Parathyroid adenoma (tissue), 2 donors: Measurements from ENCODE around the gene SLC66A1.
"Not testable (repeated sequence)": the region's sequence is repeated elsewhere in the genome, so short reads cannot be mapped to it uniquely, and the experiment has no call there.

Source experiments
- H2AFZ ChIP-seq: fragments of 300-600 bp; sonication (generic); one replicate; pipeline ENCODE4 v1.7.0; 2017; ENCODE audit warnings: antibody characterized with exemption, mild to moderate bottlenecking
- H3K27ac ChIP-seq: fragments of 300-600 bp; sonication (generic); one replicate; pipeline ENCODE4 v1.7.0; 2017
- H3K27me3 ChIP-seq: fragments of 300-600 bp; sonication (generic); one replicate; pipeline ENCODE4 v1.7.0; 2017; ENCODE audit warnings: low read length; ENCODE audit not compliant: control insufficient read depth, insufficient read depth
- H3K36me3 ChIP-seq: fragments of 300-600 bp; sonication (generic); one replicate; pipeline ENCODE4 v1.7.0; 2017; ENCODE audit warnings: low read length; ENCODE audit not compliant: control insufficient read depth, insufficient read depth
- H3K4me1 ChIP-seq: fragments of 300-600 bp; sonication (generic); one replicate; pipeline ENCODE4 v1.7.0; 2017; ENCODE audit warnings: control low read depth
- H3K4me2 ChIP-seq: fragments of 300-600 bp; sonication (generic); one replicate; pipeline ENCODE4 v1.7.0; 2017; ENCODE audit warnings: low read length
- H3K4me3 ChIP-seq: fragments of 300-600 bp; sonication (generic); one replicate; pipeline ENCODE4 v1.7.0; 2017; ENCODE audit warnings: low read depth, low read length
- H3K79me2 ChIP-seq: fragments of 300-600 bp; sonication (generic); one replicate; pipeline ENCODE4 v1.7.0; 2017; ENCODE audit warnings: control low read depth
- H3K9ac ChIP-seq: fragments of 300-600 bp; sonication (generic); one replicate; pipeline ENCODE4 v1.7.0; 2017; ENCODE audit warnings: mild to moderate bottlenecking
- H3K9me3 ChIP-seq: fragments of 300-600 bp; sonication (generic); one replicate; pipeline ENCODE4 v1.7.0; 2017; ENCODE audit warnings: low read length; ENCODE audit not compliant: control insufficient read depth
- CTCF ChIP-seq: fragments of 300-600 bp; sonication (generic); IDR thresholded peaks from one replicate; pipeline ENCODE4 v1.7.0; 2017; ENCODE audit warnings: antibody characterized with exemption, mild to moderate bottlenecking
- donor health status: primary hyperparathyroidism.

Gene SLC66A1

GRCh38 chr1:19294638-19295037 is 17.5 kb upstream of the SLC66A1 start:
- Histone ChIP-seq H3K4me2 (no peak overlapping the region), H3K79me2 (no peaks in the 10 kb centered on the region), H3K4me3 (no peak overlapping the region), H3K36me3 (no peaks in the 10 kb centered on the region), H3K4me1 (no peaks in the 10 kb centered on the region), H3K9ac (no peak overlapping the region), H3K27me3 (no peaks in the 10 kb centered on the region), H3K9me3 (no peaks in the 10 kb centered on the region), H3K27ac (no peak overlapping the region), H2AFZ (no peak overlapping the region)
- no peak for TF ChIP-seq CTCF

GRCh38 chr1:19300211-19300610 is 11.9 kb upstream of the SLC66A1 start:
- TF ChIP-seq CTCF = no peak
- no peaks in the 10 kb centered on the region for H3K4me1 ChIP-seq
- no peaks in the 10 kb centered on the region for H3K36me3 ChIP-seq
- no peak overlapping the region for H2AFZ ChIP-seq
- no peak overlapping the region for H3K9ac ChIP-seq
- H3K4me3 ChIP-seq = no peak overlapping the region
- no peak overlapping the region for H3K4me2 ChIP-seq
- H3K27ac ChIP-seq = no peak overlapping the region
- H3K79me2 ChIP-seq = no peaks in the 10 kb centered on the region
- no peaks in the 10 kb centered on the region for H3K9me3 ChIP-seq
- H3K27me3 ChIP-seq = no peaks in the 10 kb centered on the region

GRCh38 chr1:19304081-19304480 is 8.0 kb upstream of the SLC66A1 start:
- H3K36me3 ChIP-seq, H3K27ac ChIP-seq, H3K9me3 ChIP-seq, H2AFZ ChIP-seq, H3K79me2 ChIP-seq, H3K27me3 ChIP-seq, H3K9ac ChIP-seq, H3K4me3 ChIP-seq, H3K4me2 ChIP-seq, H3K4me1 ChIP-seq: not testable (repeated sequence)

GRCh38 chr1:19305880-19306279 is 6.2 kb upstream of the SLC66A1 start:
- Histone ChIP-seq H3K79me2 (no peaks in the 10 kb centered on the region), H3K4me1 (no peaks in the 10 kb centered on the region), H2AFZ (no peak overlapping the region), H3K36me3 (no peaks in the 10 kb centered on the region), H3K9ac (no peak overlapping the region), H3K27ac (no peak overlapping the region), H3K27me3 (no peaks in the 10 kb centered on the region), H3K4me3 (no peak overlapping the region), H3K4me2 (no peak overlapping the region), H3K9me3 (no peaks in the 10 kb centered on the region)
- no peak for TF ChIP-seq CTCF

GRCh38 chr1:19306941-19307340 is 5.2 kb upstream of the SLC66A1 start:
- no peak overlapping the region for H3K9ac ChIP-seq

More at GRCh38 chr1:19306941-19307340, 5.2 kb upstream of the SLC66A1 start:
- H3K36me3 ChIP-seq = no peaks in the 10 kb centered on the region
- no peak overlapping the region for H2AFZ ChIP-seq
- no peak overlapping the region for H3K4me3 ChIP-seq
- H3K27me3 ChIP-seq = no peaks in the 10 kb centered on the region
- no peak for TF ChIP-seq CTCF
- no peak overlapping the region for H3K27ac ChIP-seq
- no peaks in the 10 kb centered on the region for H3K9me3 ChIP-seq
- H3K4me1 ChIP-seq = no peaks in the 10 kb centered on the region
- no peaks in the 10 kb centered on the region for H3K79me2 ChIP-seq
- H3K4me2 ChIP-seq = no peak overlapping the region
